Activated naive CD4-positive, alpha-beta T cell treated with anti-CD3 and anti-CD28 coated beads for 36 hours (primary cell): ENCODE measurements around the gene SLC2A1. TPM values are rescaled to one million over a fixed set of nuclear protein-coding genes. Genes with fewer than 3 reads are reported as not detected.
"Not testable (repeated sequence)": the region's sequence is repeated elsewhere in the genome, so short reads cannot be mapped to it uniquely, and the experiment has no call there.

ENCODE experiments used
- CTCF ChIA-PET: fragments of 350-600 bp; sonication (Branson Sonifier 250); formaldehyde crosslinking; loops from one replicate; lab custom pipeline; 2021; ENCODE audit warnings: antibody characterized with exemption; lab: Charles Lee
- DNase-seq: peaks from one replicate; pipeline ENCODE4 v3.0.0-alpha.2; 2020
- H3K27ac Mint-ChIP-seq: one replicate; pipeline ENCODE4 v1.8.0; 2021; ENCODE audit warnings: mild to moderate bottlenecking, mixed read lengths
- H3K27me3 Mint-ChIP-seq: one replicate; pipeline ENCODE4 v1.8.0; 2021; ENCODE audit warnings: low read depth, mixed read lengths
- H3K36me3 Mint-ChIP-seq: one replicate; pipeline ENCODE4 v1.8.0; 2021; ENCODE audit warnings: low read depth, mixed read lengths
- H3K4me1 Mint-ChIP-seq: one replicate; pipeline ENCODE4 v1.8.0; 2021; ENCODE audit warnings: low read depth, mixed read lengths
- H3K4me3 Mint-ChIP-seq: one replicate; pipeline ENCODE4 v1.8.0; 2021; ENCODE audit warnings: mild to moderate bottlenecking, moderate library complexity, mixed read lengths
- H3K9me3 Mint-ChIP-seq: one replicate; pipeline ENCODE4 v1.8.0; 2021; ENCODE audit warnings: mixed read lengths
- intact Hi-C: fragments of 100-400 bp; cut with micrococcal nuclease; formaldehyde crosslinking; loops from one replicate; pipeline ENCODE4 v1.15.1; 2023
- total RNA-seq, 2 experiments: library from RNA; stranded (reverse); gene quantifications; one replicate each; pipeline ENCODE4 v1.2.3, GENCODE V29; 2021

The SLC2A1 gene
- total RNA-seq, 2 experiments from 2014 or later, result 21.2 to 22.7 TPM

- DNase-seq, result no peak
- peaks cover 1% of the 10 kb centered on the region for H3K9me3 Mint-ChIP-seq
- H3K27ac Mint-ChIP-seq, result no peak overlapping the region
- CTCF ChIA-PET, result interaction anchor here (0.5 to 17.2 kb wide), 5 partner anchors 12 to 168 kb away, joined by 3 to 441 read pairs (median 3); no protein-coding TSS in a partner anchor
- H3K4me1 Mint-ChIP-seq, result peaks cover 2% of the 10 kb centered on the region
- intact Hi-C loops, result loop anchor here (2.0 kb wide), 1 partner anchor 499 kb away; no protein-coding TSS in a partner anchor
- no peaks in the 10 kb centered on the region for H3K36me3 Mint-ChIP-seq
- no peaks in the 10 kb centered on the region for H3K27me3 Mint-ChIP-seq
- no peak overlapping the region for H3K4me3 Mint-ChIP-seq
Measured at GRCh38 chr1:42915456-42915855, 43.2 kb downstream of the SLC2A1 start.

- peaks cover 2% of the 10 kb centered on the region for H3K4me1 Mint-ChIP-seq
- no peak overlapping the region for H3K27ac Mint-ChIP-seq
- H3K9me3 Mint-ChIP-seq, result peaks cover 1% of the 10 kb centered on the region
- no peaks in the 10 kb centered on the region for H3K27me3 Mint-ChIP-seq
- H3K36me3 Mint-ChIP-seq, result no peaks in the 10 kb centered on the region
- CTCF ChIA-PET, result interaction anchor here (0.6 to 17.2 kb wide), 18 partner anchors 9 to 340 kb away, joined by 3 to 441 read pairs (median 4); no protein-coding TSS in a partner anchor
- no peak for DNase-seq
- no peak overlapping the region for H3K4me3 Mint-ChIP-seq
- intact Hi-C loops, result loop anchor here (2.0 kb wide), 1 partner anchor 501 kb away; no protein-coding TSS in a partner anchor
Measured at GRCh38 chr1:42914092-42914627, 44.5 kb downstream of the SLC2A1 start.

- intact Hi-C loops, result loop anchor here (1.0 to 2.0 kb wide), 3 partner anchors 135 to 501 kb away; no protein-coding TSS in a partner anchor
- no peak overlapping the region for H3K27ac Mint-ChIP-seq
- H3K27me3 Mint-ChIP-seq, result no peaks in the 10 kb centered on the region
- H3K36me3 Mint-ChIP-seq, result no peaks in the 10 kb centered on the region
- H3K4me3 Mint-ChIP-seq, result no peak overlapping the region
- peaks cover 1% of the 10 kb centered on the region for H3K9me3 Mint-ChIP-seq
- H3K4me1 Mint-ChIP-seq, result peaks cover 2% of the 10 kb centered on the region
- DNase-seq, result peak; percentile 76
- CTCF ChIA-PET, result interaction anchor here (0.6 to 17.2 kb wide), 28 partner anchors 9 to 339 kb away, joined by 3 to 441 read pairs (median 3); no protein-coding TSS in a partner anchor
Measured at GRCh38 chr1:42913426-42914091, 45.1 kb downstream of the SLC2A1 start.

GRCh38 chr1:42910985-42911384, 47.7 kb downstream of the SLC2A1 start:
- no peaks in the 10 kb centered on the region for H3K27me3 Mint-ChIP-seq
- intact Hi-C loops, result no loop called here
- H3K4me3 Mint-ChIP-seq, result no peak overlapping the region
- H3K27ac Mint-ChIP-seq, result no peak overlapping the region
- CTCF ChIA-PET, result interaction anchor here (17.2 kb wide), 1 partner anchor 163 kb away, joined by 441 read pairs; no protein-coding TSS in a partner anchor
- H3K4me1 Mint-ChIP-seq, result peaks cover 2% of the 10 kb centered on the region
- H3K9me3 Mint-ChIP-seq, result no peaks in the 10 kb centered on the region
- DNase-seq, result no peak
- no peaks in the 10 kb centered on the region for H3K36me3 Mint-ChIP-seq

- CTCF ChIA-PET, result no interaction called here
- no peaks in the 10 kb centered on the region for H3K4me1 Mint-ChIP-seq
- no peaks in the 10 kb centered on the region for H3K9me3 Mint-ChIP-seq
- no peak overlapping the region for H3K4me3 Mint-ChIP-seq
- intact Hi-C loops, result no loop called here
- no peaks in the 10 kb centered on the region for H3K36me3 Mint-ChIP-seq
- H3K27me3 Mint-ChIP-seq, result no peaks in the 10 kb centered on the region
- no peak for DNase-seq
- H3K27ac Mint-ChIP-seq, result no peak overlapping the region
Measured at GRCh38 chr1:42908046-42908445, 50.6 kb downstream of the SLC2A1 start.

- no peaks in the 10 kb centered on the region for H3K4me1 Mint-ChIP-seq
- H3K36me3 Mint-ChIP-seq, result no peaks in the 10 kb centered on the region
- no peak for DNase-seq
- H3K27ac Mint-ChIP-seq, result no peak overlapping the region
- H3K27me3 Mint-ChIP-seq, result no peaks in the 10 kb centered on the region
- H3K9me3 Mint-ChIP-seq, result no peaks in the 10 kb centered on the region
- CTCF ChIA-PET, result interaction anchor here (1.4 kb wide), 1 partner anchor 9 kb away, joined by 4 read pairs; no protein-coding TSS in a partner anchor
- no peak overlapping the region for H3K4me3 Mint-ChIP-seq
- intact Hi-C loops, result no loop called here
Measured at GRCh38 chr1:42904434-42904833, 54.2 kb downstream of the SLC2A1 start.

- H3K36me3 Mint-ChIP-seq, H3K27me3 Mint-ChIP-seq, H3K4me3 Mint-ChIP-seq, DNase-seq, H3K4me1 Mint-ChIP-seq, H3K27ac Mint-ChIP-seq, intact Hi-C loops: not testable (repeated sequence)
- CTCF ChIA-PET, result interaction anchor here (1.0 to 1.5 kb wide), 2 partner anchors 14 to 174 kb away, joined by 3 to 5 read pairs; no protein-coding TSS in a partner anchor
- H3K9me3 Mint-ChIP-seq, result peaks cover 14% of the 10 kb centered on the region
Measured at GRCh38 chr1:42899960-42900359, 58.7 kb downstream of the SLC2A1 start.

- Mint-ChIP-seq H3K27ac (no peak overlapping the region), H3K4me1 (no peaks in the 10 kb centered on the region), H3K9me3 (no peaks in the 10 kb centered on the region), H3K4me3 (no peak overlapping the region), H3K36me3 (no peaks in the 10 kb centered on the region), H3K27me3 (no peaks in the 10 kb centered on the region)
- intact Hi-C loops, result no loop called here
- CTCF ChIA-PET, result interaction anchor here (0.9 kb wide), 1 partner anchor 22 kb away, joined by 3 read pairs; no protein-coding TSS in a partner anchor
- no peak for DNase-seq
Measured at GRCh38 chr1:42891465-42892138, 67.1 kb downstream of the SLC2A1 start.

GRCh38 chr1:42889264-42889663, 69.4 kb downstream of the SLC2A1 start:
- no peak for DNase-seq
- Mint-ChIP-seq H3K27me3 (no peaks in the 10 kb centered on the region), H3K36me3 (no peaks in the 10 kb centered on the region), H3K27ac (no peak overlapping the region), H3K4me3 (no peak overlapping the region), H3K9me3 (no peaks in the 10 kb centered on the region), H3K4me1 (no peaks in the 10 kb centered on the region)
- intact Hi-C loops, result no loop called here
- CTCF ChIA-PET, result no interaction called here

- H3K4me3 Mint-ChIP-seq, result no peak overlapping the region
- DNase-seq, result no peak
- no peaks in the 10 kb centered on the region for H3K36me3 Mint-ChIP-seq
- intact Hi-C loops, result no loop called here
- CTCF ChIA-PET, result no interaction called here
- H3K27ac Mint-ChIP-seq, result no peak overlapping the region
- H3K4me1 Mint-ChIP-seq, result no peaks in the 10 kb centered on the region
- H3K9me3 Mint-ChIP-seq, result no peaks in the 10 kb centered on the region
- H3K27me3 Mint-ChIP-seq, result no peaks in the 10 kb centered on the region
Measured at GRCh38 chr1:42888013-42888633, 70.5 kb downstream of the SLC2A1 start.

GRCh38 chr1:42887366-42887765, 71.3 kb downstream of the SLC2A1 start:
- Mint-ChIP-seq H3K27me3 (no peaks in the 10 kb centered on the region), H3K27ac (no peak overlapping the region), H3K9me3 (no peaks in the 10 kb centered on the region), H3K4me1 (no peaks in the 10 kb centered on the region), H3K4me3 (no peak overlapping the region), H3K36me3 (no peaks in the 10 kb centered on the region)
- intact Hi-C loops, result no loop called here
- CTCF ChIA-PET, result interaction anchor here (0.7 kb wide), 1 partner anchor 145 kb away, joined by 3 read pairs; no protein-coding TSS in a partner anchor
- DNase-seq, result no peak

- Mint-ChIP-seq H3K9me3 (no peaks in the 10 kb centered on the region), H3K27ac (no peak overlapping the region), H3K4me1 (no peaks in the 10 kb centered on the region), H3K4me3 (no peak overlapping the region), H3K36me3 (no peaks in the 10 kb centered on the region), H3K27me3 (no peaks in the 10 kb centered on the region)
- intact Hi-C loops, result no loop called here
- CTCF ChIA-PET, result interaction anchor here (0.7 kb wide), 1 partner anchor 146 kb away, joined by 3 read pairs; no protein-coding TSS in a partner anchor
- no peak for DNase-seq
Measured at GRCh38 chr1:42886800-42887199, 71.9 kb downstream of the SLC2A1 start.
